ENCODE results near the gene RPS6KA2.

Gene RPS6KA2

GRCh38 chr6:166567107-166567506 is 59.9 kb downstream of the RPS6KA2 start:
- DNase-seq: no peak

- no peak for DNase-seq
Observed at GRCh38 chr6:166566026-166567011, 60.7 kb downstream of the RPS6KA2 start.

- no peak for DNase-seq
Observed at GRCh38 chr6:166565084-166565967, 61.7 kb downstream of the RPS6KA2 start.

- no peak for DNase-seq
Observed at GRCh38 chr6:166563805-166564204, 63.2 kb downstream of the RPS6KA2 start.

DNA sequence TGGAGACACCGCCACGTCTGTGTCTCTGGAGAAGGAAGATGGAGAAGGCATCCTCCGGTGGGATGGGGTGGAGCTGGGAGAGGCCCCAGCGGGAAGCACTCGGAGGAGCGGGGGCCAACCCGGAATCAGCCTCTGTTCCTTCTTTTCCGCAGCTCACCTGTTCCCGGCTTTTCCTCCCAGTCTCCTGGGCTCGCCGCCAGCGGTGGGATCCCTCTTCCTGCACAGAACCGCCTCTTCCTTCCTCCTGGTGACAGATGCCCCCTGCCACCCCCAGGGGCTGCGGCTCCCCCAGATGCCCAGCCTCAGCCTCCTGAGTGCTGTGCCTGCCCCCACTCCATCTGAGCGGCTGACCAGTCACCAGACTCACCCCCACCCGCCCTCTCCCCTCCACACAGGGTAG is 63.9 kb downstream of the RPS6KA2 start:
- DNase-seq: no peak

DNA sequence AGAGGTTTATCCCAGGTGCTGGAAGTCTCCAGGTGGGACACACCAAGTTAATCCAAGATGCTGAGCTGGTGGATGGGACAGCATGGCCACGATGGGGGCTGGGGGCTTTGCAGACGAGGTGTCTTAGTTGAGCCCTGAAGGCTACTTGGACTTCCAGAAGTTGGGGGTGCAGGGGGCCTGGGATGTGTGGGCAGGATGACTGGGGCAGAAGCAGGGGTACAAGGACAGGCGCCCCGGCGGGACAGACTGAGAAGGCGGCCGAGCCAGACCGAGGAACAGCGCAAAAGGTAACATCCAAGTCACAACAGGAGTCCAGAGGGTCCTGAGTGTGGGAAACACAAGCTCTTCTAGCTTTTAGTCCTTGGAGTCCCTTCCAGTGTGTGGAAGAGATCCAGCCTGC is 64.3 kb downstream of the RPS6KA2 start:
- DNase-seq: no peak

DNA sequence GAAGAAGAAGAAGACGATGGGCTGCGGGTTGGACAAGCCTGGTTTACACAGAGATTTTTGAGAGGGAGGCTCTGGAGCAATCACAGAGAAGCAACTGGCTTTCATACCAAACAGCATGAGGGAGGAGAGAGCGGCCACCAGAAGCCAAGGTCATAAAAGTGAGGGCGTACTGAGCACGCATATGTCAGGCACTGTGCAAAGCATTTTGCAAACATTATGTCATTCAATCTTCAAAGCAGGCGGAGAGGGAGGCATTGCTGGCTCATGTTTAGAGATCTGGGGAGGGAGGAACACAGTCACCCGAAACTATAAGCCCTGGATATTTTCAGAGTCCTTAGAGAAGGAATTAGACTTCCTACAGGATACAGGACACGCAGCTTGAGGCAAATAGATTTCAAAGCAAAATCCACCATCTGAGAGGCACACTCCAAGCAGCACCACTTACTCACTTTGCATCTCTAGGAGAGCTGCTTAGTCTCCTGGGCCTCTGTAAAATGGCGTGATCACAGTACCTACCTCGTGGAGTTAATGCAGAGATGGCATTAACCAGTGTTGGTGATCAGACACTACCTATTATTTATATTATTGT is 65.2 kb downstream of the RPS6KA2 start:
- no peak for DNase-seq

DNA sequence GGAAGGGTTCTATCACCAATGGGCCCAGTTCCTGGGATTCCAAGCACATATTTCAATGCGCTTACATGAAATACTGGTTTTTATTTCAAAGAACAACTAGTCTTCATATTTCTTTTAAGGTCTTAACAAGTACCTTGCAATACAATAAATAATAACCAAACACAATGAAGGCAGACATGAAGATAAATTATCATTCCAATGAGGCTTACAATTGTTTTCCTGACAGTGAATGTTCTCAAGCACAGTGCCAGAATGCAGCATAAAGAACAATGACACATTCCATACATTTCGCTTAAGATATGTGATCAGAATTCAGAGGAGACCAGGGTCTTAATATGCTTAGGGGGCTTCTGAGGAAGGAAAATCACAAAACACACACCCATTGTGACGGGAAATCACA is 66.8 kb downstream of the RPS6KA2 start:
- DNase-seq: no peak

- no peak for DNase-seq
Observed at GRCh38 chr6:166559662-166560061, 67.4 kb downstream of the RPS6KA2 start.

GRCh38 chr6:166559211-166559610 is 67.8 kb downstream of the RPS6KA2 start:
- no peak for DNase-seq

DNA sequence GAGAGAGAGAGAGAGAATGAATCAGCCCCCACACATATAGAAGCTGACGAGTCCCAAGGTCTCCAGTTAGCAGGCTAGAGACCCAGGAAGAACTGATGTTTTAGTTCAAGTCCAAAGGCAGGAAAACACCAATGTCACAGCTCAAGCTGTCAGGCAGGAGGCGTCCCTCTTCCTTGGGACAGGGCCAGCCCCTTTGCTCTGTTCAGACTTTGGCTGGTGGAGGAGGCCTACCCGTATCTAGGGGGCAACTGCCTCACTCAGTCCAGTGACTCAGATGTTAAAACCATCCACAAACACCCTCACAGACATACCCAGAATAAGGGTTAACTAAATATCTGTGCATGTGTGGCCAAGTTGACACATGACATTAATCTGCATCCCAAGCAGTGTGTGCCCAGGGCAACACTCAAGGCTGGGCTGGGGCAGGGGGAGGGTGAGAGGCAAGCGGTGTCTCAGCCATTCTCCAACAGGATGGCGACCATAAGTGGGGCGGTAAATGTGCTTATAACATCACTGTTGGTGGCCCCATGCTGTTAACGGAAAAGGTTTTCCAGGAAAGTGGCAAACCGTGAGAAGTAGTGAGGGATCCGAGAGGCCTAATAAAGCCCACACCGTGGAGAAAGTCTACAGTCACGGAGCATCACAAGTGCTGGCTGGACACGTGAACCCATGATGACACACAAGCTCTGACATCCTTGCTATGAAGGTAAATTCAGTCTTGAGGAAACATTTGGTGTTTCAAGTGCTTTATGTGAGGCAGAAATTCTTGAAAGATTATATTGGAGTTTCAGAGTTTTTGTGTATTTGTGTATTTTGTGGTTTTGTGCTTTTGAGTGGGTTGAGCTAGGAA is 68.7 kb downstream of the RPS6KA2 start:
- DNase-seq: no peak

GRCh38 chr6:166556863-166557322 is 70.2 kb downstream of the RPS6KA2 start:
- DNase-seq: no peak

- DNase-seq: no peak
Observed at GRCh38 chr6:166556336-166556735, 70.7 kb downstream of the RPS6KA2 start.

DNA sequence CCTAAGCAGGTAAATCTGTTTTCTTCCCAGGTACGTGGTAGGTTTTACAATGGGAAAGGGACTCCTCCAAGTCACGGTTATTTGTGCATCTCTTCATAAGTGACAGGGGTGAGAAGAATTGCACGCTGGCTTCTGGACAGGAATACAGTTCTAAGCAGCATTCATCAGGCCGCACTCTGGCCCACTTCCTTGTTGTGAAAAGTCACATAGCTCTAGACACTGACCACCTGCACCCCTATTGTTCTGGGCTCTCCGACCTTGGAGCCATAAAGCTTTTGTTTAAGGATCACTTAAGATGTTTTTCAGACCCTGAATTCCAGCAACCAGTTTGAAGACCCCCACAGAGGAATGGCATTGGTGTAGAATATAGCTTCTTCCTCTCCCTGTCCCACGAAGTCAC is 72.0 kb downstream of the RPS6KA2 start:
- DNase-seq: no peak

DNA sequence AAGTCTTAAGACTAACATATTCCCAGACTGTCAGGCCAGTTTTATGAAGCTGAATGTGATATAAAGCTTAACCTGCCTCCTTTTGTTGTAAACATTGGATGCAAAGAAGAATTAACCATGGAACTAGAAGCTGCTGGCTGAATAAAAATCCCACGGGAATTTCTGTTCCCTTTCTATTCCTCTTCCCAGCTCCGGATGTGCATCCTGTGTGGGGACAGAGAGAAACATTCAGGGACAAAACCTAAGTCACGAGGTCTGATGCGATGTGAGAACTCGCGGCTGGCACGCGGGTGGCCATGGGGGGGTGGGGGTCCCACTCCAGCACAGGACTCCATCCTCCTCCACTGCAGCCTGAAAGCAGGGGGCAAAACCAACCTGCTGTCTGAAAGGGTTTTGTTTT is 72.7 kb downstream of the RPS6KA2 start:
- DNase-seq: no peak

- DNase-seq: no peak
Observed at GRCh38 chr6:166553563-166554271, 73.3 kb downstream of the RPS6KA2 start.

DNA sequence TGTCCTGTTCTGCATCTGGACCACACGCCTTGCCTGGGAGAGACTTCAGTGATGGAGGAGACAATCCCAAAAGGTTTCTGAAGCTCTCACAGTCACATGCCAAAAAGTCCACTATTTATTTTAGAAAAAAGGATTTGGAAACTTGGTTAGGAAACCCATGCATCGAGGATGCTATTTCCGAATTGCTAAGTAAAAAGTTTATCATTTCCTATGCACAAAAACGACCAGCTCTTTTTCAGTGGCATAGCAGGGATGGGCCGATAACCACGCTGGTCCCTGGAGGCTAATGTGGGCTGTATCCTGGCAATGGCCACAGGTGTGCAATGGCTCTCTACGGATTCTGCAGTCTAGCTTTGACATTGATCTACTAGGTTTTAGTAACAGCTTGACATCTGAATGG is 74.5 kb downstream of the RPS6KA2 start:
- no peak for DNase-seq

- DNase-seq: no peak
Observed at GRCh38 chr6:166551754-166552495, 75.1 kb downstream of the RPS6KA2 start.

- no peak for DNase-seq
Observed at GRCh38 chr6:166546653-166547052, 80.4 kb downstream of the RPS6KA2 start.

GRCh38 chr6:166545156-166546034 is 81.7 kb downstream of the RPS6KA2 start:
- no peak for DNase-seq
